Right renal cortex interstitium (tissue), 3 donors: ENCODE results near the gene ST3GAL5. TPM values are rescaled to one million over a fixed set of nuclear protein-coding genes. Genes with fewer than 3 reads are reported as not detected.
"Not testable (repeated sequence)": the region's sequence is repeated elsewhere in the genome, so short reads cannot be mapped to it uniquely, and the experiment has no call there.

ENCODE experiments used
- DNase-seq, 3 donors: peaks; one replicate each; pipeline ENCODE4 v3.0.0-alpha.2; 2013; ENCODE audit warnings: low read depth in 3 of 3, low spot score in 2 of 3
- polyA plus RNA-seq, 3 donors: library from polyadenylated mRNA; unstranded; fragments of 120-200 nt; gene quantifications; one replicate each; pipeline ENCODE4 v1.2.1, GENCODE V29; 2013; ENCODE audit not compliant: insufficient read length in 3 of 3

The ST3GAL5 gene
- polyA plus RNA-seq, 3 donors = 8.9 to 10.4 (median 9.0) TPM

GRCh38 chr2:85894554-85895278 lies 5.9 kb upstream of the ST3GAL5 start:
- DNase-seq = not testable (repeated sequence)

DNA sequence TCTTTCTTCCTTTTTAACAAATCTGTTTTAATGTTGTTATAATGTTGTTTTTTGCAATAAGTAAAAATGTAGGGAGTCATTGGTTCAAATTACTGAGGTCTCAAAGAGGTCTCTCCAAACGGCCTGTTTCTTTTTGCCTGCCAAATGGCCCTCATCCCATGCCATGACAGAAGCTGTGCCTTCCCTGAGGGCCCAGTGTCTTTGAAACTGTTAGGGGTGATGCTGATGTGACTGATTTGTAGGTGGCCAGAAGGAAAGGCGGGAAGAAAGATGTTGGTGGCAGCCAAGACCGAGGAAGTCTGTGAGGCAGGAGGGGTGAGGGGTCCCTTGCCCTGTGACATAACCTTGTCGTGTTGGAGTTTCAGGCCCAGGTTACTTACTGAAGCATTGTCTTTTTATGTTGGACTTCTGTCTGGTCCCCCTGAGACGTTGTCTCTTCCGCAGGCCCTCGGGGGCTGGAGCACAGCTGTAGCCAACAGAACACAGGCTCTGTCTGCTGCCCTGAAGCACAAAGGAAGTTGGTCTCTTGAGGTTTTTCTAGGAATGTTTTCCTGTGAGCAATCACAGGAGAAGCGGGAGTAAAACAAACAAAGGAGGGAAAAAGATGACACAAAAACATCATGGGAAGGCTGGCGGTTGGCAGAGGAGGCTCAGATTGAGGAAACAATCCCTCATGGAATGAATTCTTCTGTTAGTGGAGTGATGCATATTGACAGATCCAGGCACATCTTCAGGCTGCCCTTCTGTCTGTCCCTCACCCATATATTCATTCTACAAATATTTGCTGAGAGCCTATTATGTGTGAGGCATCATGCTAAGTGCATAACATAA lies 4.9 kb upstream of the ST3GAL5 start:
- no peak for DNase-seq

DNA sequence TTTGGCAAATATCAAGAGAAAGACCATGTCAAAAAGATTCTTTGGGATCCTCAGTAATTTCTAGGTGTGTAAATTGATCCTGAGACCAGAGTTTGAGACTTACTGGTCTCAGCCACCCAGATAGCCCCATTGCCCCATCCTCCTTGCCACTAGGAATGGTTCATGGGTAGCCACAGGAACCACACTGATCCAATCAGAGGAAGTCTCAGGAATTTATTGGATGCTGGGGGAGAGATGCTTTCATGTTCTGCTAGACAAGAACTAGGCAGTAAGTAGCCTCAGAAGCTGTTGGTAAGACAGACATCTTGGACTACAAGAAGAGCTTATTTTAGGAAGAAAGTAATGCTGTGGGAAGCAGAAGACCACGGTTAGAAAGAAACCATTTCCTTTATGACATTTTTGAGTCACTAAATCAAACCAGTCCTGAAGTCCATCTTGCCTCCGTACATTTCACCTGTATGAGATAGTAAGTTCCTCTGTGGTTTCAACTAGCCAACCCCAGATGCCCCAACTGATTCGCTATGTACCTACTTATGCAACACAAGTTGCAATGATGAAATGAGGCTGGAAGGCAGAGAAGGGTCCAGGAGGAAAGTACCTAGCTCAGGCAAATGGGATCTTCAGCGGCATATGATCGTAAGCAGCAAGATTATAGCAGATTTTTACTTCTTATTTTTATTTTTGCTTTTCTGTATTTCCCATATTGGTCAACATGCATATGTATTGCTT lies 3.6 kb upstream of the ST3GAL5 start:
- no peak for DNase-seq

DNA sequence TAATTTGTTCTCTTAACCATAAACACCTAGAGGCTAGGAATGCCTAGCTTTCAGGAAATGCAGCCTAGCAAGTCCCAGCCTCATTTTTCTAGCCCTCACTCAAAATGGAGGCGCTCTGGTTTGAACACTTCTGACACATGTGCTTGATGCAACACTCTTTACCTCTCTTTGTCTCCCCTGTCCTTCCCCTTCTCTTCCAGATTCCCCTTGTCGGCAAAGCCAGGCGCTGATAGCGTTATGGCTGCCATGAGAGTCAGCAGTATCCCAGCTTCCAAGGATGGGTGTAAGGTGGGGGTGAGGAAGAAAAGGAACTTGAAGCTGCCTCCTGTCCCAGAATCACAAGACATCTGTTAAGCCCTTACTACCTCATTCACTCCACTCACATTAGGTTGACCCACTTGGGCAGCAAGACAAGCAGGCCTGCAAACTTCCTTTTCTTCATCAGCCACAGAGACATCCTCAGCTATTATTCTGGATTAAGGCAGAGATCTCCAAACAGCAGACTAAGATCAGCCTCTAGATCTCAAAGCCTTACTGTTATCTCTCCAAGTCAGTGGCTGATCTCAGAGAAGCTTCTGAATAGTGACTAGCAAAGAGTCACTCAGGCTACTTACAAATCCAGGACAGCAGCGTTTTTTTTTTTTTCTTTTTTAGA lies 1.9 kb upstream of the ST3GAL5 start:
- DNase-seq = no peak

DNA sequence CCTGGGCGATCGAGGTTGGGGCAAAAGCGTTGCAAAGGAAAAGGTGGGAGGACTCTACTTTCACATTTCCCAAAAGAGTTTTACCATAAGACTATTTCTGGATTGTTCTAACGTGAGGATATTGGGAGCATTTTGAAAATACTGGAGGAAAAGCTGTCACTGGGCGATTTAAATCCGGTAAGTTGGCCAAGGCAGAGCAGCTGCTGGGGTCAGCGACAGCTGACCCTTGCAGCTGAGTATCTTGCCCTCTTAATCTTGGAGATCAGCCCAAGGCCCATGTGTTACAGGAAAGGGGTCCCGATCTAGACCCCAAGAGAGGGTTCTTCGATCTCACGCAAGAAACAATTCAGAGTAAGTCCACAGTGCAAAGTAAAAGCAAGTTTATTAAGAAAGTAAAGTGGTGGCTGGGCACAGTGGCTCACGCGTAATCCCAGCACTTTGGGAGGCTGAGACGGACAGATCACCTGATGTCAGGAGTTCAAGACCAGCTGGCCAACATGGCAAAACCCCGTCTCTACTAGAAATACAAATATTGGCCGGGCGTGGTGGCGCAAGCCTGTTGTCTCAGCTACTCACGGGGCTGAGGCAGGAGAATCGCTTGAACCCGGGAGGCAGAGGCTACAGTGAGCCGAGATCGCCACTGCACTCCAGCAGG lies 964 bp upstream of the ST3GAL5 start:
- DNase-seq = no peak

- DNase-seq = no peak
Observed at GRCh38 chr2:85888020-85888683, 638 bp downstream of the ST3GAL5 start.

DNA sequence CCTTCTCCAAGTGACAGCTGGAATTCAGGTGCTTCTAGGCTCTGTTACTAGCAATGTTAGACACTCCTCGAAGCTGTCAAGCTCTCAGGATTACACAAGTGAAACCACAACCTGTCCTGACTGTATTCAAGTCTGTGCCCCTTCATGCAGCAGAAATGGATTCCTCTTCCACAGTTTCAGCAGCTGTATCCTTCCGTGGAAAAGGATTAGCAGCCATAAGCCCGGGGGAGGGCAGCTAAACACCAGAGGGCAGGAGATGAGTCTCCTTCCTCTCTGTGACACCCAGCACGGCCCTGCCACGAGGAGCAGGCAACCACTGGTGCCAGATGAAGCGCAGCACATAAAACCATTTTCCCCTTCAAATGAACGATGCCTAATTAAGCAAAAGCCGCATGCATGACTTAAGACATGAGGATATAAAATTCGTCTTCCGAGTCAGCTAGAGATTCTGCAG lies 1.2 kb downstream of the ST3GAL5 start:
- no peak for DNase-seq

- DNase-seq = no peak
Observed at GRCh38 chr2:85886590-85886989, 2.2 kb downstream of the ST3GAL5 start.

- no peak for DNase-seq
Observed at GRCh38 chr2:85886141-85886540, 2.6 kb downstream of the ST3GAL5 start.

DNA sequence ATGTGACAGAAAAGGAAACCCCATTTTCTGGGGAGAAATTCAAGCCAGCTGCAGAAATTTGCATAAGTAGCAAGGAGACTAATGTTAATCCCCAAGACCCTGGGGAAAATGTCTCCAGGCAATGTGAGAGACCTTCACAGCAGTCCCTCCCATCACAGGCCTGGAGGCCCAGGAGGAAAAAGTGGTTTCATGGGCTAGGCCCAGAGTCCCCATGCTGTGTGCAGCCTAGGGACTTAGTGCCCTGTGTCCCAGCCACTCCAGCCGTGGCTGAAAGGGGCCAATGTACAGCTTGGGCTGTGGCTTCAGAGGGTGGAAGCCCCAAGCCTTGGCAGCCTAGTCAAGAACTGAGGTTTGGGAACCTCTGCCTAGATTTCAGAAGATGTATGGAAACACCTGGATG lies 7.0 kb downstream of the ST3GAL5 start:
- DNase-seq = not testable (repeated sequence)

DNA sequence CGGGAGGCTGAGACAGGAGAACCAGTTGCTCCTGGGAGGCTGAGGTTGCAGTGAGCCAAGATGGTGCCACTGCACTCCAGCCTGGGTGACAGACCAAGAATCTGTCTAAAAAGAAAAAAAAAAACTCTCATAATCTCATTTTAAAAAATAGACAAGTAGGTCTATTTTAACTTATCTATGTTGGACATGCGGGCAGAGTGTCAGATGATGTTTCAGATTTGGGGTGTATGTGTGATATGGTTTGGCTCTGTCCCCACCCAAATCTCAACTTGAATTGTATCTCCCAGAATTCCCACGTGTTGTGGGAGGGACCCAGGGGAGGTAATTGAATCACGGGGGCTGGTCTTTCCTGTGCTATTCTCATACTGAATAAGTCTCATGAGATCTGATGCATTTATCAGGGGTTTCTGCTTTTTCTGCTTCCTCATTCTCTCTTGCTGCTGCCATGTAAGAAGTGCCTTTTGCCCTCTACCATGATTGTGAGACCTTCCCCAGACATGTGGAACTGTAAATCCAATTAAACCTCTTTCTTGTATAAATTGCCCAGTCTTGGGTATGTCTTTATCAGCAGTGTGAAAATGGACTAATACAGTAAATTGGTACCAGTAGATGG lies 8.0 kb downstream of the ST3GAL5 start:
- not testable (repeated sequence) for DNase-seq

DNA sequence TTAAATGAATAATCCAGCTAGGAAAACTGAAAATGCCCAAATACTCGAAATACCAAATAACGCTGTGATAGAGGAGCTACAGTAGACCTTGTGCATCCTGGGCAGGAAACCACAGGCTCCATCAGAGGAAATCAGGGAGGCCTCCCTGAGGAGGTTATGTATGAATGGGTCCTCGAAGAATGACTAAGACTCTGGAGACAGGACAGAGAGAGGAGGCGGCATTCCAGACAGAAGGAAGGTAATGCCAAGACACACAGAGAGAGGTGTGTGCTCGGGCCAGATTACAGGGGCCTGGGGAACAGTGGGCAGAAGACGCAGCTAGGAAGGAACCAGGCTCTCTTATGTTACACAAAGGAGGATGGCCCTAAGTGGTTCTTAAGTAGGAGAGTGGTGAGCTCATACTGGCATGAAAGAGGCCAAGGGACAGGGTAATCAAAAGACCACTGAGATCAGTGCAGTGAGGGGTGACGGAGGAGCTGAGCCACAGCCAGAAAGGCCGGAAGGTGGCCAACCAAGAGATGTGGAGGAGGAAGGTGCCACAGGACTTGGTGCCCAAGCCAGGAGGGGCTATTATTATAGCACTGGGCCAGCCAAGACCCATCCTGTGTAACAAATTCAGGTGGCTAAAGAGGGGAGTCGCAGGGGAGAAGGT lies 9.9 kb downstream of the ST3GAL5 start:
- no peak for DNase-seq

- no peak for DNase-seq
Observed at GRCh38 chr2:85875350-85876050, 13.3 kb downstream of the ST3GAL5 start.

DNA sequence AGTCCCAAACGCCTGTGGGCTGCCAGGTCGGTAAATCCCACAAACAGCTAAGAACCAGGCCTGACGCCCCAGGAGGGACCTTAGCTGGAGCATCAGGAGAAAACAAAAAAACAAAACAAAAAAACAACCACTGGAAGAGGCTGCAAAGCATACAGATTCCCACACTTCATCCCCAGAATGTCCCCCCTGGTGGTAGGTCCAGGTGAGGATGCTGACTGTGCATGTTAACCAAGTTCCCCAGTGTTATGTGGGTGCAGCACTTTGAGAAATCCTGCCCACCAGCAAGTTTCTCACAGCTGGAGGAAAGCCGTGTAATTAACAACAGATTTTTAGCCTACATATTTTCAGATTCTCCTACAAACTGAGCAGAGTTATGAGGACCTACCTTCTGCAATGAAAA lies 15.1 kb downstream of the ST3GAL5 start:
- no peak for DNase-seq

DNA sequence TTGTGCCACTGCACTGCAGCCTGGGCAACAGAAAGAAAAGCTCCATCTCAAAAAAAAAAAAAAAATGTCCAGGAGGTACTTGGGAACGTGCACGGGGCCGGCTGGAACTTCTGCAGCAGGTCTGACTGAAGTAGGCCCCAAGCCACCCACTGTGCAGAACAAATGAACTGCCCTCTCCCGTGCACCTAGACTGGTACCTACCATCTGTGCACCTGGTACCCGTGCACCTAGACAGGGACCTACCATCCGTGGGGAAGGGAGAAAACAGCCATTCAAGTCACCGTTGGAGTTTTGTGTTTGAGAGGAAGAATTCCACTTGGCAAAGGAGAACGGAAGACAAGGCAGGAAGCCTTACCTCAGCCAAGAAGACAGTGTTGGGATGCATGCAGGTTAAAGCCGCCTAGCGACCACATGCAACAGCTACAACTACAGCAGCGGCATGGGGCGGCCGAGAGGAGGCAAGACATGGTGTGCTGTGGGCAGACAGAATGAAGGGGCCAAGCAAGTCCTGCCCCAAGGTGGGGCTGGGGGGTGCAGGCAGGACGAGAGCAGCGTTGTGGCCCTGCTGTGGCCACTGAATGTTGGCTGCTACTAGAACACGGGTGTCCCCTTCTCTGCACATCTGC lies 16.1 kb downstream of the ST3GAL5 start:
- DNase-seq = no peak

DNA sequence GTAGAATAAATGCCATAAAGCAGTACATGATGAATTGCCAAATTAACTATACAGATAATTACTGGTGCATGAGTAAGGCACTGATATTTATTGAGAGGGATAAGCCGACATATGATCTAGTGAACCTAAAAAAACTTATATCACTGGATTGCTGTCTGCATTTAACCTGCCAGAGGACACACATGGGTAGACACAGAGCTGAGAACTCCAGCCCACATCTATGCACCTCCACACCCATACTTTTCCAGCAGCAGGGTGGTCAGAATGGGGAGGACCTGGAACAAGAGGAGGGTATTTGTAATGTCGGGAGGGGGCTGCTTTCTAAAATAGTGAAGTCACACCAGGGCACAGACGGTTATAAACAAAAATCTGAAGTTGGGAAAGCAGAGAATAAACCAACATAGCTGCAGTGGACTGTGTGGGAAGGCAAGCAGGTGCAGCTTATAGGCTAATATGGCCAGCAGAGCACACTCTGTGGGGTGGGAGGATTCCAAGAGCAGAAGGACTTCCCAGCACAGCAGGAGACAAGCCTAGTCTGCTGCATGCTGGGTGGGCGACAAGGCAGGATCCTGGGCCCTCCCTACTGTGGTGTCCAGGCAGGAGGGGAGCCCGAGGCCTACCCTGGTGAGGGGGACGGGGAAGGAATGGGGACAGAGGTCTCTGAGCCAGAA lies 17.2 kb downstream of the ST3GAL5 start:
- DNase-seq = no peak

DNA sequence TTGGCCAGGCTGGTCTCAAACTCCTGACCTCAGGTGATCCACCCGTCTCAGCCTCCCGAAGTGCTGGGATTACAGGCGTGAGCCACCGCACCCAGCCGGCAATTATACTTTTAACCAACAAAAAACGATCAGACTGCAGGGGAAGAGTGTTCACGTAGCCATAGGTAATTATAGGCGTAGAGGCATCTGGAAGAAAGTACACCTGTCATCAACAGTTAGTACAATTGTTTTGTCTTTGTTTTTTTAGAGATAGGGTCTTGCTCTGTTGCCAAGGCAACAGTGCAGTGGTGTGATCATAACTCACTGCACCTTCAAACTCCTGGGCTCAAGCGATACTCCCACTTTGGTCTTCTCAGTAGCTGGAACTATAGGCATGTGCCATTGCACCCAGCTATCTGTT lies 20.0 kb downstream of the ST3GAL5 start:
- DNase-seq = no peak
